KMS-11 (cell line): ENCODE results near the gene PRKG2.

Source experiments
- H2AFZ ChIP-seq: fragments of 200-600 bp; sonication (generic); 2 replicates; pipeline ENCODE4 v1.6.1; 2016; ENCODE audit warnings: antibody characterized with exemption, mixed run types, low read depth
- H3K27ac ChIP-seq: fragments of 200-600 bp; sonication (generic); 2 replicates; pipeline ENCODE4 v1.6.1; 2016; ENCODE audit warnings: mild to moderate bottlenecking, mixed run types
- H3K27me3 ChIP-seq: fragments of 200-600 bp; sonication (generic); 2 replicates; pipeline ENCODE4 v1.6.1; 2017; ENCODE audit warnings: mild to moderate bottlenecking, low read depth, mixed run types, moderate library complexity; ENCODE audit not compliant: insufficient read depth
- H3K36me3 ChIP-seq: fragments of 200-600 bp; sonication (generic); 2 replicates; pipeline ENCODE4 v1.6.1; 2017; ENCODE audit warnings: mild to moderate bottlenecking, mixed run types; ENCODE audit not compliant: insufficient read depth
- H3K4me1 ChIP-seq: fragments of 200-600 bp; sonication (generic); 2 replicates; pipeline ENCODE4 v1.6.1; 2016; ENCODE audit warnings: mild to moderate bottlenecking, low read depth, mixed run types; ENCODE audit not compliant: poor library complexity, severe bottlenecking
- H3K4me2 ChIP-seq: fragments of 200-600 bp; sonication (generic); 2 replicates; pipeline ENCODE4 v1.7.0; 2016; ENCODE audit warnings: mild to moderate bottlenecking, mixed run types
- H3K4me3 ChIP-seq: fragments of 200-600 bp; sonication (generic); IDR thresholded peaks from 2 replicates; pipeline ENCODE4 v1.6.1; 2017; ENCODE audit warnings: low read depth, low read length, mixed read lengths; ENCODE audit not compliant: insufficient read depth
- H3K79me2 ChIP-seq: fragments of 200-600 bp; sonication (generic); 2 replicates; pipeline ENCODE4 v1.6.1; 2016; ENCODE audit warnings: low read depth, mixed run types; ENCODE audit not compliant: insufficient read depth
- H3K9ac ChIP-seq: fragments of 200-600 bp; sonication (generic); 2 replicates; pipeline ENCODE4 v1.6.1; 2016; ENCODE audit warnings: mild to moderate bottlenecking, mixed run types
- H4K20me1 ChIP-seq: fragments of 200-600 bp; sonication (generic); 2 replicates; pipeline ENCODE4 v1.6.1; 2016; ENCODE audit warnings: mild to moderate bottlenecking, mixed run types; ENCODE audit not compliant: insufficient read depth
- CTCF ChIP-seq: fragments of 200-600 bp; sonication (generic); conservative IDR thresholded peaks from 2 replicates; pipeline ENCODE4 v1.6.1; 2017; ENCODE audit warnings: low read depth, mild to moderate bottlenecking, antibody characterized with exemption, low read length, moderate library complexity, mixed read lengths

Gene PRKG2

GRCh38 chr4:81180916-81181315, 34.1 kb downstream of the PRKG2 start:
- no peak overlapping the region for H3K9ac ChIP-seq
- no peaks in the 10 kb centered on the region for H3K79me2 ChIP-seq
- H4K20me1 ChIP-seq, result no peaks in the 10 kb centered on the region
- H3K4me1 ChIP-seq, result no peaks in the 10 kb centered on the region
- no peak overlapping the region for H2AFZ ChIP-seq
- H3K27ac ChIP-seq, result no peak overlapping the region
- no peak overlapping the region for H3K4me2 ChIP-seq
- no peak overlapping the region for H3K4me3 ChIP-seq
- H3K27me3 ChIP-seq, result no peaks in the 10 kb centered on the region
- TF ChIP-seq CTCF, result no peak
- no peaks in the 10 kb centered on the region for H3K36me3 ChIP-seq

DNA sequence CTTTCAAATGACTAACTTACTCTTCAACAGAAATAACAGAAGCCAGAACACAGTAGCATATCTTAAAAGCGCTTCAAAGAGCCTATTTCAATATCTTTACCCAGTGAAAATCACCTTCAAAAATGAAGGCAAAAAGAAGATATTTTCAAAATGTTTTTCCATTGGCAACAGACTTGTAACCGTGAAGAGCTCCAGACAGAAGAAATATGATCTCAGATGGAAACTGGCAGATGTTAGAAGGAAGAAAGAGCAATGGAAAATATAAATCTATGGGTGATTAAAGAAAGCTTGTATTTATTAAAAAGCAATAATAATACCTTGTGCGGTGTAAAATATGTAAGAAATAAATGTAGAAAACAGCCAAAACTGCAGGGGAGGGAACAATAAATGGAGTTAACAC, 35.7 kb downstream of the PRKG2 start:
- Histone ChIP-seq H3K27ac (no peak overlapping the region), H3K36me3 (no peaks in the 10 kb centered on the region), H2AFZ (no peak overlapping the region)

GRCh38 chr4:81173213-81173612, 41.8 kb downstream of the PRKG2 start:
- H3K36me3 ChIP-seq, result no peaks in the 10 kb centered on the region
- H3K4me1 ChIP-seq, result no peaks in the 10 kb centered on the region
- no peak overlapping the region for H3K9ac ChIP-seq
- no peaks in the 10 kb centered on the region for H3K27me3 ChIP-seq
- H2AFZ ChIP-seq, result no peak overlapping the region
- TF ChIP-seq CTCF, result no peak
- H3K4me2 ChIP-seq, result no peak overlapping the region
- no peaks in the 10 kb centered on the region for H3K79me2 ChIP-seq
- no peak overlapping the region for H3K27ac ChIP-seq
- H4K20me1 ChIP-seq, result no peaks in the 10 kb centered on the region
- H3K4me3 ChIP-seq, result no peak overlapping the region

More for the DNA sequence above, 35.7 kb downstream of the PRKG2 start:
- no peak overlapping the region for H3K4me2 ChIP-seq
- H3K79me2 ChIP-seq, result no peaks in the 10 kb centered on the region
- no peaks in the 10 kb centered on the region for H4K20me1 ChIP-seq
- no peak overlapping the region for H3K4me3 ChIP-seq
- H3K9ac ChIP-seq, result no peak overlapping the region
- no peak for TF ChIP-seq CTCF
- H3K4me1 ChIP-seq, result no peaks in the 10 kb centered on the region
- no peaks in the 10 kb centered on the region for H3K27me3 ChIP-seq

DNA sequence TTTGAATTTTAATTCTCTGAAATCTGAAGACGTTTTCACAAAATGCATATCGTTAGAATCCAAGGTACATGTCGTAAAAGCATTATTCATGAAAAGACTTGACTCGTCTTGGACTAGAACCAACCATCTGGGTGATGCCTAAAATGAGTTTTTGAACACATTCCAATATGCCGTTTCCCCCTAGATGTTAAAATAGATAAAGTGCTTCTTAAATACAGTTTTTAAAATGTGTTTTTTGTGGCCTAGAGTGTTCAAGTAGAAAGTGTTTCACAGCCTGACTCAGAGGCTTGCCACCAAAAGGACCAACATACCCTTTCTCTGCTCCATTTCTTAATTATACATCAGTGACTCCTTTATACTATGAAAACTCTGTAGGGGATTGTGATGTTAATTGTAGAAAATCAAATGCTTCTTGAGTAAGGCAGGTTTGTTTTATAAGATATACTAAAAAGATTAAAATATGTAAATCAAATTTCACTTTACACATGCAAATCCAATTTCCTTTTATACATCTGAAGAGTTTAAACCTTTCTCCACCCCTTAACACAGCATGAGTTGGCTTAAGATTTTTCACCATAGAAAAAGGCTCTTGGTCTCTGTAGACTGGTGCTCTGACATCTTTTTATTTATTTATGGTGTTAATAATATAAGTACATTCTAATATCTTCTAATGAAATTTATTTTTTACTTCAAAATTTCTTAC, 48.4 kb downstream of the PRKG2 start:
- Histone ChIP-seq H3K79me2 (no peaks in the 10 kb centered on the region), H3K9ac (no peak overlapping the region), H2AFZ (no peak overlapping the region), H3K27ac (no peak overlapping the region), H3K36me3 (no peaks in the 10 kb centered on the region), H3K27me3 (no peaks in the 10 kb centered on the region), H3K4me3 (no peak overlapping the region), H4K20me1 (no peaks in the 10 kb centered on the region), H3K4me2 (no peak overlapping the region), H3K4me1 (no peaks in the 10 kb centered on the region)
- TF ChIP-seq CTCF, result no peak
